Epithelial cell of esophagus (primary cell): ENCODE data around the gene PXDC1.
"Not testable (repeated sequence)": the region's sequence is repeated elsewhere in the genome, so short reads cannot be mapped to it uniquely, and the experiment has no call there.

Experiments used
- DNase-seq: peaks from one replicate; pipeline ENCODE4 v3.0.0; 2010; ENCODE audit warnings: low read depth
- H3K4me3 ChIP-seq: 2 replicates; pipeline ENCODE4 v1.5.1; 2011; ENCODE audit warnings: mild to moderate bottlenecking, low read length, control low read depth
- TF ChIP-seq, protein P1 (sequence below): IDR thresholded peaks from 2 replicates; pipeline ENCODE4 v1.5.1; 2011; ENCODE audit warnings: low read depth, mild to moderate bottlenecking, low read length, control low read depth, inconsistent platforms; ENCODE audit not compliant: insufficient read depth; ENCODE audit errors: missing control alignments

The PXDC1 gene

DNA sequence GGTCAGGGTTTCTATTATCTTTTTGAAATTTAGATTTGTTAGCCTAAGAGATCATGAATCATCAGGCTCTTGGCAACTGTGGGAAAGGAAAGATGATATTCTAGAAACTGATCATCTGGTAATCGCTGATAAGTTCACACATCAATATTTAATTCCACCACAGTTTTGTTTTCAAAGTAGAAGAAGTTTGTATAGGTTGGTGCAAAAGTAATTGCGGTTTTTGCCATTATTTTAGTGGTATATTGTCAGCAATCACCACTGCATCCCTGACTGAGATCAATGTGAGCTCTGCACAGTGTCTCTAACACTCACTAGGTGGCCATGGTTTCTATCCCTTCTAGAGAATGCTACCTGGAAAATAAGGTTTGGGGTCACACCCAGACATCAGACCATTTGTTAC lies 17.0 kb upstream of the PXDC1 start:
- DNase-seq, result no peak
- TF ChIP-seq, protein P1, sequence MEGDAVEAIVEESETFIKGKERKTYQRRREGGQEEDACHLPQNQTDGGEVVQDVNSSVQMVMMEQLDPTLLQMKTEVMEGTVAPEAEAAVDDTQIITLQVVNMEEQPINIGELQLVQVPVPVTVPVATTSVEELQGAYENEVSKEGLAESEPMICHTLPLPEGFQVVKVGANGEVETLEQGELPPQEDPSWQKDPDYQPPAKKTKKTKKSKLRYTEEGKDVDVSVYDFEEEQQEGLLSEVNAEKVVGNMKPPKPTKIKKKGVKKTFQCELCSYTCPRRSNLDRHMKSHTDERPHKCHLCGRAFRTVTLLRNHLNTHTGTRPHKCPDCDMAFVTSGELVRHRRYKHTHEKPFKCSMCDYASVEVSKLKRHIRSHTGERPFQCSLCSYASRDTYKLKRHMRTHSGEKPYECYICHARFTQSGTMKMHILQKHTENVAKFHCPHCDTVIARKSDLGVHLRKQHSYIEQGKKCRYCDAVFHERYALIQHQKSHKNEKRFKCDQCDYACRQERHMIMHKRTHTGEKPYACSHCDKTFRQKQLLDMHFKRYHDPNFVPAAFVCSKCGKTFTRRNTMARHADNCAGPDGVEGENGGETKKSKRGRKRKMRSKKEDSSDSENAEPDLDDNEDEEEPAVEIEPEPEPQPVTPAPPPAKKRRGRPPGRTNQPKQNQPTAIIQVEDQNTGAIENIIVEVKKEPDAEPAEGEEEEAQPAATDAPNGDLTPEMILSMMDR, result no peak
- H3K4me3 ChIP-seq, result no peak overlapping the region

DNA sequence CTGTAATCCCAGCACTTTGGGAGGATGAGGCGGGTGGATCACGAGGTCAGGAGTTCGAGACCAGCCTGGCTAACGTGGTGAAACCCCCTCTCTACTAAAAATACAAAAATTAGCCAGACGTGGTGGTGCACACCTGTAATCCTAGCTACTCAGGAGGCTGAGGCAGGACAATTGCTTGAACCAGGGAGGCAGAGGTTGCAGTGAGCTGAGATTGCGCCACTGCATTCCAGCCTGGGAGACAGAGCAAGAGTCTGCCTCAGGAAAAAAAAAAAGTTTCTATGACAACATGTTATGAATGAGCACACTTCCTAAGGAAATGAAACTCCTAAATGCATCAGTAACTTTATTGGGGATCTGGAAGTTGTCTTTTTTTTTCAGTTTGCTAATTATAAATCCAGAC lies 16.0 kb upstream of the PXDC1 start:
- DNase-seq, result peak; percentile 54
- not testable (repeated sequence) for H3K4me3 ChIP-seq

DNA sequence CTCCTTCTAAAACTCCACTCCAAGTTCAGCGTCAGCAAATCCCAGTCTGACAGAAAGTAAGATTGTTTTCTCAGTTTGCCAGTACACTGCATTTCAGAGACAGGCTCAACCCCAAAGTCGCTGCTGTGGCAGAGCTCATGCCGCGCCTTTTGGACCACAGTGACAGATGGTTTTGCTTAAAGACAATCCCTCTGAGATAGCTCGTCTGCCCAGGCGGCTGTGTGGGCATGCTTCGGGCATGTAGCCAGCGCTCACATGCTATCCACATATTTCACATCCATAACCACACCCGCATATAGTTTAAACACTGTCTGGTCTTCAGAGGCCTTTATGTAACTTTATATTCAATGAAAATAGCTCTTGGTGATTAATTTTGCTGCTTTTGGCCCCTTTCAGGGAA lies 14.7 kb upstream of the PXDC1 start:
- DNase-seq, result peak; percentile 85
- TF ChIP-seq, protein P1, result no peak

DNA sequence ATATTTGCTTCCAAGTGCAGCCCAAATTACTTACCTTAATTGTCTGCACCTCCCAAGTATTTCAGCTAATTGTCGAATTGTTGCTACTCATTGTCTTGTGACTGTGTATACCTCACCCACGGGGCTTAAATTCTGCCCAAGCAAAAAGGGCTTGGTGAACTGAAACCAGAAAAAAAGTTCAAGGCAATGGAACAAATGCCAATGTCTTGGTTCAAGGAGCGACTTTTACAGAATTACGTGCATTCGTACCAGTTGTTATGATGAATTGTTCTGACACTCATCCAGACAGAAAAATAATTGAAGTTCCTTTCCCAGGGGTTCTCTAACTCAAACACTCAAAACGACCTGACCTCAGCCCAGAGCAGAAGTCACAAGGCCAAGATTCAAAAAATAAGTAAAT lies 13.9 kb upstream of the PXDC1 start:
- no peak for DNase-seq
- TF ChIP-seq, protein P1, result no peak

More for the DNA sequence above, 14.7 kb upstream of the PXDC1 start:
- H3K4me3 ChIP-seq, result no peak overlapping the region

DNA sequence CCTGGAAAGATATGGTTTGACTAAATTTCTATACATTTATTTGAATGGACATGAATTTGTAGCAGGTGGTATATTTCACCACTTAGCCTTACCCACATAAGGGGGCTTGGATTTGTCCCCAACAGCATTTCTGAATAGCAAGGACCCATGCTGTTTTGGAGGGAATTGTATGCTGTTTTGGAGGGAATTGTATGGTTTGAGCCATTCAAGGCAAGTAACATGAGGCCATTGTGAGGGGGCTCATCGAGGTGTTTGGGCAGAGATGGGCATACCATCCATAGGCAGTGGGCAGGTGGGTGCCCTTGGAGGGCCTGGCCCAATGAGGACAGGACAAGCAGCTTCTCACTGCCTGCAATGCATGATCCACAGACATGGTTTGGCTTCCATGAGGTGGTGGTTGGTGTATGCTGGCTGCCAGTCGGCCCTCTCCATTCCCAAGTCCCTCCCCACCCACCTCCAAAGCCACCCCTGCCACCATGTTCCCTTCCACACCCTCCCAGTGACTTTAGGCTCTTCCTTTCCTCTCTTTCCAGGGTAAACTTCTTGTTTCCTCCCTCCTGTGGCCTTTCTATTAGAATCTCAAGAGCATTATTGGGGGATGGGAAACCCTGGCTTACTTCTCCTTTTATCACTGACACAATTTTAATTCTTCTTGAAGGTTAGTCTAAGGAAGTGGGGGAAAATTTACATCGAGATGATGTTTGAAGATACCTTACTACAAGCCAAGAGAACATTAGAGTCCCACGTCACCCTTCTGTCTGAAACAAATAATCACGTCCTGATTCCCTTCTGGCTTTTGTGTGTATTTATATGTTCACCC lies 13.2 kb upstream of the PXDC1 start:
- DNase-seq, result no peak
- H3K4me3 ChIP-seq, result no peak overlapping the region
- TF ChIP-seq, protein P1, result no peak

More for the DNA sequence above, 13.9 kb upstream of the PXDC1 start:
- H3K4me3 ChIP-seq, result no peak overlapping the region

DNA sequence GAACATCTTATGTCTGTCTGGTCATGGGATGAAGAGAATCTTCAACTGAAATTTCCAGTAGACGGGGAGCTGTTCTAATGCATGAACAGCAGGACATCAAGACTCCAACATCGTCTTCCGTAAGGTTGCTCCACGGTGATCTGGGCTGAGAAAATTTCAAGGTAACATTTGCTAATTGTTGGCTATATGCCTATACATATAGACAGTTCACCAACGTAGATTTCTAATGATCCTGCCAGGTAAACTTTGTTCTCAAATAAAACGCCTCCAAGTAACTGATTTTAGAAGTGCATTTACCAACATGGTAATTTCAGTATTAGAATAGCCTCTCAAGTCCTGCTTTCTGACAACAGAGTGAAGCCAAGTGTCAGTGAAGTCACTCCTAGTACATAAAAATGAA lies 11.3 kb upstream of the PXDC1 start:
- no peak overlapping the region for H3K4me3 ChIP-seq
- TF ChIP-seq, protein P1, result no peak
- DNase-seq, result no peak

DNA sequence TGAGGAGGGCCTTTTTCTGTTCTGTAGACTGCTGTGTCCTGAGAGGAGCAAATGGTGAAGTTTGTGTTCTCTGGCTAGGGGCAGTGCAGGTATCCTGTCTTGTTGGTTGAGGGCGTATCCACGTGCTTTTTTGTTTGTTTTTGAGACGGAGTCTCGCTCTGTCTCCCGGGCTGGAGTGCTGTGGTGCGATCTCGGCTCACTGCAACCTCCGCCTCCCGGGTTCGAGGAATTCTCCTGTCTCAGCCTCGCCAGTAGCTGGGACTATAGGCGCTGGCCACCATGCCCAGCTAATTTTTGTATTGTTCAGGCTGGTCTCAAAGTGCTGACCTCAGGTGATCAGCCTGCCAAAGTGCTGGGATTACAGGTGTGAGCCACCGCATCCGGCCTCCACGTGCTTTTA lies 10.8 kb upstream of the PXDC1 start:
- no peak overlapping the region for H3K4me3 ChIP-seq
- no peak for DNase-seq
- TF ChIP-seq, protein P1, result no peak
